Thyroid gland (tissue), 4 donors: ENCODE measurements around the gene TMEM120B. TPM values are rescaled to one million over a fixed set of nuclear protein-coding genes. Genes with fewer than 3 reads are reported as not detected.

Source experiments
- DNase-seq, 2 donors: peaks; one replicate each; pipeline ENCODE4 v3.0.0-alpha.2; 2019
- H3K27ac ChIP-seq, 3 donors: fragments of 200-600 bp; sonication (generic); 1 replicate in 2 of 3; 2 replicates in 1 of 3; pipeline ENCODE4 v1.5.1; 2016 to 2019; ENCODE audit warnings: mild to moderate bottlenecking in 1 of 3, moderate library complexity in 1 of 3
- H3K27me3 ChIP-seq: fragments of 200-600 bp; sonication (generic); one replicate; pipeline ENCODE4 v1.5.1; 2019
- H3K36me3 ChIP-seq, 2 donors: fragments of 200-600 bp; sonication (generic); one replicate each; pipeline ENCODE4 v1.5.1; 2016 to 2019
- H3K4me1 ChIP-seq, 2 donors: fragments of 200-600 bp; sonication (generic); one replicate each; pipeline ENCODE4 v1.5.1; 2017 to 2019
- H3K4me3 ChIP-seq, 3 donors: fragments of 200-600 bp; sonication (generic); replicated peaks in 1 of 3; 1 replicate in 2 of 3; 2 replicates in 1 of 3; pipeline ENCODE4 v1.5.1; 2016; ENCODE audit warnings: mild to moderate bottlenecking in 1 of 3
- H3K9me3 ChIP-seq: fragments of 200-600 bp; sonication (generic); one replicate; pipeline ENCODE4 v1.5.1; 2017
- CTCF ChIP-seq, 6 experiments: fragments of 200-600 bp in 3 of 6; fragments of 450-650 bp in 3 of 6; sonication (generic) in 3 of 6; IDR thresholded peaks; one replicate each; pipeline ENCODE4 v1.5.1; 2016 to 2019; ENCODE audit warnings: antibody characterized with exemption in 6 of 6, mild to moderate bottlenecking in 2 of 6, inconsistent platforms in 1 of 6, moderate library complexity in 1 of 6
- POLR2A ChIP-seq, 2 donors: fragments of 450-650 bp; IDR thresholded peaks; one replicate each; pipeline ENCODE4 v1.6.1; 2017; ENCODE audit warnings: antibody characterized with exemption in 2 of 2, mild to moderate bottlenecking in 2 of 2, moderate library complexity in 1 of 2
- WGBS, 2 donors: methylation state at CpG; one replicate each; pipeline ENCODE4 v1.1.5; 2017; 5-methylcytosine and 5-hydroxymethylcytosine counted together
- intact Hi-C: fragments of 100-400 bp; cut with DNase I; formaldehyde crosslinking; loops from one replicate; pipeline ENCODE4 v1.15.1; 2023
- total RNA-seq, 4 donors: library from RNA; depleted of rRNA; stranded (reverse); fragments of >200 nt; gene quantifications; one replicate each; pipeline ENCODE4 v1.2.3, GENCODE V29; 2016

The TMEM120B gene
- total RNA-seq, 4 donors from 2014 or later = 12.5 to 15.4 (median 14.2) TPM

- TF ChIP-seq CTCF (IDR thresholded peaks at IDR 0.05) = no peak
- TF ChIP-seq POLR2A (IDR thresholded peaks at IDR 0.05) = no peak
- H3K27ac ChIP-seq = peak overlapping the region; percentile 15 to 74 (median 73)
- H3K4me3 ChIP-seq = no peak overlapping the region
- peak in 1 of 2 donors; percentile 23 for DNase-seq
- no peaks in the 10 kb centered on the region for H3K27me3 ChIP-seq
- peaks cover 26 to 40% of the 10 kb centered on the region in 2 donors for H3K4me1 ChIP-seq
- no peaks in the 10 kb centered on the region for H3K9me3 ChIP-seq
- intact Hi-C loops = no loop called here
- no peaks in the 10 kb centered on the region for H3K36me3 ChIP-seq
- WGBS, 2 donors = 35 to 46% methylated on average over 14 of the region's 14 CpGs
Observed at GRCh38 chr12:121781998-121782979, 69.7 kb downstream of the TMEM120B start.

GRCh38 chr12:121783766-121784165 is 71.2 kb downstream of the TMEM120B start:
- Histone ChIP-seq H3K4me1 (peaks cover 28 to 43% of the 10 kb centered on the region in 2 donors), H3K27me3 (no peaks in the 10 kb centered on the region), H3K9me3 (no peaks in the 10 kb centered on the region), H3K36me3 (no peaks in the 10 kb centered on the region), H3K4me3 (no peak overlapping the region), H3K27ac (no peak overlapping the region)
- WGBS, 2 donors = 84 to 93% methylated on average over 6 of the region's 6 CpGs
- TF ChIP-seq CTCF (IDR thresholded peaks at IDR 0.05) (no peak), POLR2A (IDR thresholded peaks at IDR 0.05) (no peak)
- no peak for DNase-seq
- intact Hi-C loops = no loop called here

GRCh38 chr12:121784460-121784859 is 71.9 kb downstream of the TMEM120B start:
- no peak for TF ChIP-seq POLR2A (IDR thresholded peaks at IDR 0.05)
- TF ChIP-seq CTCF (IDR thresholded peaks at IDR 0.05) = no peak
- Histone ChIP-seq H3K27ac (no peak overlapping the region), H3K36me3 (no peaks in the 10 kb centered on the region), H3K9me3 (no peaks in the 10 kb centered on the region), H3K4me3 (no peak overlapping the region), H3K27me3 (no peaks in the 10 kb centered on the region), H3K4me1 (peaks cover 28 to 43% of the 10 kb centered on the region in 2 donors)
- WGBS, 2 donors = 54 to 74% methylated on average over 6 of the region's 6 CpGs
- intact Hi-C loops = no loop called here
- DNase-seq = no peak

GRCh38 chr12:121786440-121786825 is 73.9 kb downstream of the TMEM120B start:
- intact Hi-C loops = no loop called here
- Histone ChIP-seq H3K36me3 (no peaks in the 10 kb centered on the region), H3K27me3 (no peaks in the 10 kb centered on the region), H3K9me3 (no peaks in the 10 kb centered on the region), H3K27ac (peak overlapping the region; percentile 54 to 67 (median 65)), H3K4me3 (no peak overlapping the region), H3K4me1 (peaks cover 26 to 47% of the 10 kb centered on the region in 2 donors)
- 48 to 70% methylated on average over 4 to 6 of the region's 6 CpGs for WGBS, 2 donors
- peak; percentile 80 to 86 for DNase-seq
- TF ChIP-seq POLR2A (IDR thresholded peaks at IDR 0.05) = no peak
- TF ChIP-seq CTCF (IDR thresholded peaks at IDR 0.05) = no peak
